GM13976 (cell line): ENCODE measurements around the gene SP110.

Experiments
- DNase-seq: peaks from one replicate; pipeline ENCODE4 v3.0.0; 2012; ENCODE audit warnings: low spot score
- in situ Hi-C: fragments of 300-500 bp; cut with MboI; formaldehyde crosslinking; loops from one replicate; pipeline ENCODE4 v1.12.0; 2022; ENCODE audit warnings: low sequenced_read_pairs, mixed read lengths, inconsistent platforms; ENCODE audit not compliant: unreplicated experiment
- TF ChIP-seq, protein P1 (sequence below): IDR thresholded peaks from 2 replicates; pipeline ENCODE4 v1.5.1; 2012; ENCODE audit warnings: borderline replicate concordance, mild to moderate bottlenecking; ENCODE audit not compliant: insufficient read depth; ENCODE audit errors: extremely low read depth, missing control alignments, control extremely low read depth

Gene SP110

DNA sequence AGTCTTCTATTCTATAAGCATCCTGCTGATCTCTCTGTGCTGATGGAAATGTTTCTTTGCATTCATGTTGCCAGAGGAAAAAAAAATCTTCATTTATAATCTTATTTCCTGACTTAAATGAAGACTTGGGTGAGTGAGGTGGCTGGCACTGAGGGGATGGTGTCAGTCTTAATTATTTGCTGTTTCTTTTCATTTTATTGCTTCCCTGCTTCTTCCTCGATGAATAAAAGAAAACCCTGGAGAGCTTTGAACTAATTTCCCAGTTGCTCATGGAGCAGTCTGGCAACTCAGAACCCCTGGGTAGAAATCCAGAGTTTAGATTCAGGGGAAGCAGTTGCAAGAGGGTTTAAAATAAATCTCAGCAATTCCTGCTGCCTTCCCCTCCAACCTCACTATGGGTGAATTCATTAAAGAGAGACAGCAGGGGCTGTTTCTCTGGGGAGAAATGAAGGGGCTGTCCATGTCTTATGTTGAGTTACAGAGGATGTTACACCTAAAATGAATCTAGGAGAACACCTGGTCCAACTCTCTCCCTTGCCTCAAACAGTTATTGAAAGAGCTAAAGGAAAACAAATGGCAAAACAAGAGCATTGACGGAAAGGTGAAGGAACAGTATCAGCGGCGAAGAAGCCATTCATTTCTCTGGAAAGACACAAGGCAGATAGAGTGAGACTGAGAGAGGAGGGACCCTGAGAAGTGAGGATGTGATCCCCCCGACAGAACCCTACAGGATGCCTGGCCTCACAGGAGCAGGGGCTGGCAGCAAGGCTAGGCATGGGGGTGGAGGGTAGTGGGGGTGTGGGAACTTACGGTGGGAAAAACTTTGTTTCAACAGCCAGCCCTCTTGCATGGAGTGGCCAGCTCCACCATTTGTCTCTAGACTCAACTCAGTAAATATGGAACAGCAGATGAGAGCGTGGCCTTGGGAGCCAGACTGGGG, 41.0 kb downstream of the SP110 start:
- DNase-seq: no peak
- in situ Hi-C loops: no loop called here
- TF ChIP-seq, protein P1, sequence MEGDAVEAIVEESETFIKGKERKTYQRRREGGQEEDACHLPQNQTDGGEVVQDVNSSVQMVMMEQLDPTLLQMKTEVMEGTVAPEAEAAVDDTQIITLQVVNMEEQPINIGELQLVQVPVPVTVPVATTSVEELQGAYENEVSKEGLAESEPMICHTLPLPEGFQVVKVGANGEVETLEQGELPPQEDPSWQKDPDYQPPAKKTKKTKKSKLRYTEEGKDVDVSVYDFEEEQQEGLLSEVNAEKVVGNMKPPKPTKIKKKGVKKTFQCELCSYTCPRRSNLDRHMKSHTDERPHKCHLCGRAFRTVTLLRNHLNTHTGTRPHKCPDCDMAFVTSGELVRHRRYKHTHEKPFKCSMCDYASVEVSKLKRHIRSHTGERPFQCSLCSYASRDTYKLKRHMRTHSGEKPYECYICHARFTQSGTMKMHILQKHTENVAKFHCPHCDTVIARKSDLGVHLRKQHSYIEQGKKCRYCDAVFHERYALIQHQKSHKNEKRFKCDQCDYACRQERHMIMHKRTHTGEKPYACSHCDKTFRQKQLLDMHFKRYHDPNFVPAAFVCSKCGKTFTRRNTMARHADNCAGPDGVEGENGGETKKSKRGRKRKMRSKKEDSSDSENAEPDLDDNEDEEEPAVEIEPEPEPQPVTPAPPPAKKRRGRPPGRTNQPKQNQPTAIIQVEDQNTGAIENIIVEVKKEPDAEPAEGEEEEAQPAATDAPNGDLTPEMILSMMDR: no peak

DNA sequence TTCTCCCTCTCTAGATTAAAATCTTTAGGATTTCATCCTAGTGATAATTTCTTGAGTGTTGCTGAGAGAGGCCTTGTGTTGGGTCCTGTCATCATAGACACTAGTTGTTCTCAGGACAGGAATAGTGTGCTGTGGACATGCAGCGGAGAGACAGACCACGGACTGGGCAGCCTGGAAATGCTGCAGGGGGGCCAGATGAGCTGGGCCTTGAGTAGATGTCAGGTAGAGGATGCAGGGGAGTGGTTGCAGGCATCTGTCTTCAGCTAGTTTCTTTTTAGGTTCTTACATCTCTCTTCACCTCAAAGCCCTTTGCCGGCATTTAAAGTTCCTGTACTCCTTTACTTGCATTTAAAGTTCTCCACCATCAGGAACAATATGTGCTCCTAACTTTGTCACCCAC, 42.8 kb downstream of the SP110 start:
- in situ Hi-C loops: no loop called here
- TF ChIP-seq, protein P1: no peak
- DNase-seq: no peak

DNA sequence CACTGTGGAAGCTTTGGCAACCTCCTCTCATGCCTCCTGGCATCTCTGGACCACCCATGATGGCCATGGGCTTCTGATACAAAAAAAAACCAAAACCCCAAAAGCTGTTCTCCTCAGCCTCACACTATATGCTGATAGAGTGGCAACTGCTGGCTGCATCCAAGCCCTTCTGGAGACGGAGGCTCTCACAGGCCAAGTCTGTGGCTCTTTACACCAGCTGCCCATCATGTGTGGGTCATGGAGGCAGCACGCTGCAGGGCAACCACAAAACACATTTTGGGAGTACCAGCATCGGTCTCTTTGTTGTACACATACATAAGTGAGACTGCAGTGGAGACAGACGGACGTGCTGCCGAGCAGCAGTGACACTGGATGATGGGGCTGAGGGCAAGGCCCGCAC, 45.3 kb downstream of the SP110 start:
- in situ Hi-C loops: loop anchor here (25.0 kb wide), 1 partner anchor 362 kb away; no protein-coding TSS in a partner anchor
- TF ChIP-seq, protein P1: no peak
- DNase-seq: no peak

DNA sequence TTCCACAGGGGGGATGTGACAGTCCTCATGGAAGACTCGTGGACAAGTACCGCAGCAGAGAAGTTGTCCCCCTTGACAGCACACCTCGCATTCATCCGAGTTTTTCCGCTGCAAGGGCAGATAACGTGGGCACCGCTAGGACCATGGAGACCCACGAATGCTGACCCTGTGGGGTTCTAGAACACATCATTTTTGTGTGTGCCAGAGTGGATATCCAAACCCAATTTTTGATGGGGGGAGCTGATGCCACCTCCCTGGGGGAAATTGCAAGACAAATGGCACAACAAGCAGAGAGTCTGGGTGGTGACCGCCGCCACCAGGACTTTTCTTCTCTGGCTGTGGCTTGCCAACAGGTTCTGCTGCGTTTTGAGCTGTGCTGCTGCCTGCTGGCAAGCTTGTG, 46.9 kb downstream of the SP110 start:
- no peak for DNase-seq
- TF ChIP-seq, protein P1: no peak
- in situ Hi-C loops: loop anchor here (25.0 kb wide), 1 partner anchor 361 kb away; no protein-coding TSS in a partner anchor

DNA sequence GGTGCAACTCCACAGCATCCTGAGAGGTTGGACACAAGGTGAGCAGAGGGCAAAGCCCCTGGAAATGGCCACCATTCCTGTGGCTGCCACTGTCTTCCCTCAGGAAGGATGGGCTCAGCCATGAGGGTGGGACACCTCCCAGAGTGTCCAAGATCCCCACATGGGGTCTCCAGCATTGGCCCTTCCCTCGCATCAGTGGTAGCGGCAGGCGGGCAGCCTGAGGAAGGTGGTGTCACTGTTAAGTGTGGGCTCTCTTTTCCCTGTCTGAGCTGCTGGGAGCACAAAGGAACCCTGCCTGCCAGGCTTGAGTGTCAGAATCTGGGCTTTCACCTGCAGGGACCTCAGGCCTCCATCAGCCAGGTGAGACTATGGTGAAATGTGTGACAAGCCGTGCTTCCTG, 47.6 kb downstream of the SP110 start:
- TF ChIP-seq, protein P1: no peak
- in situ Hi-C loops: loop anchor here (25.0 kb wide), 1 partner anchor 360 kb away; no protein-coding TSS in a partner anchor
- no peak for DNase-seq

DNA sequence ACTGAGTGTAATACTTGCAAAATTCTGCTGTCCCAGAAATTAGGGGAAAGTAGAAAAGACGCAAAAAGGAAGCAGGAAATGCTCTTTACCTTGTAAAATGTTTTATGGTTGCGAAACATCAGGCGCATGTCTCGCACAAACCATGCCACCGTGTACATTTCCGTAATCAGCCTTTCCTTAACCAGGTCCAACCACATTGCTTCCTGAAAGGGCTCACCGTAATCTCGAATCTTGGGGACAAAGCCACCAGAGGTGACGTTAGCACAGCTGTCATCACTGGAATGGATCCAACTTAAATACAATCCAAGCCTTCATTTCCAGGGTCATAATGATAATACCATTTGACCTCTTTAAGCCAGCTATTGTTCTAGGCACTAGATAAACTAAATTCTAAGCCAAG, 49.3 kb downstream of the SP110 start:
- DNase-seq: no peak
- TF ChIP-seq, protein P1: no peak
- in situ Hi-C loops: loop anchor here (25.0 kb wide), 1 partner anchor 358 kb away; no protein-coding TSS in a partner anchor
